Common myeloid progenitor, CD34-positive (primary cell): ENCODE results near the gene LRP4.
"Not testable (repeated sequence)": the region's sequence is repeated elsewhere in the genome, so short reads cannot be mapped to it uniquely, and the experiment has no call there.

Source experiments
- CTCF ChIA-PET: fragments of 350-600 bp; sonication (Branson Sonifier 250); formaldehyde crosslinking; loops from one replicate; lab custom pipeline; 2021; ENCODE audit warnings: antibody characterized with exemption; lab: Charles Lee
- POLR2A ChIA-PET: fragments of 350-600 bp; sonication (Branson Sonifier 250); formaldehyde crosslinking; loops from one replicate; lab custom pipeline; 2021; ENCODE audit warnings: antibody characterized with exemption; lab: Charles Lee
- DNase-seq, 3 donors: peaks; one replicate each; pipeline versions ENCODE4 v3.0.0 to v3.0.0-alpha.2; 2013
- H3K27ac ChIP-seq, 2 experiments: 1 replicate in 1 of 2; 2 replicates in 1 of 2; pipeline ENCODE4 v1.7.0; 2013; ENCODE audit warnings: inconsistent platforms in 2 of 2, low read length in 2 of 2, mild to moderate bottlenecking in 2 of 2, low read depth in 1 of 2, moderate library complexity in 1 of 2; ENCODE audit not compliant: severe bottlenecking in 2 of 2, insufficient read depth in 1 of 2, poor library complexity in 1 of 2
- H3K27me3 ChIP-seq, 5 experiments: replicated peaks in 2 of 5; 1 replicate in 3 of 5; 2 replicates in 2 of 5; pipeline versions ENCODE4 v1.6.1 to v1.7.0; 2013; ENCODE audit warnings: low read length in 4 of 5, mild to moderate bottlenecking in 2 of 5, moderate library complexity in 2 of 5, inconsistent platforms in 1 of 5; ENCODE audit not compliant: insufficient read depth in 5 of 5, control insufficient read depth in 4 of 5
- H3K36me3 ChIP-seq, 4 experiments: 1 replicate in 2 of 4; 2 replicates in 2 of 4; pipeline versions ENCODE4 v1.6.1 to v1.7.0; 2013; ENCODE audit warnings: low read length in 3 of 4, control low read depth in 1 of 4, mild to moderate bottlenecking in 1 of 4; ENCODE audit not compliant: control insufficient read depth in 4 of 4, insufficient read depth in 4 of 4
- H3K4me1 ChIP-seq, 4 experiments: 1 replicate in 3 of 4; 2 replicates in 1 of 4; pipeline versions ENCODE4 v1.6.1 to v1.7.1; 2013; ENCODE audit warnings: low read length in 3 of 4, mild to moderate bottlenecking in 3 of 4, control low read depth in 1 of 4, inconsistent platforms in 1 of 4, moderate library complexity in 1 of 4; ENCODE audit not compliant: control insufficient read depth in 4 of 4, insufficient read depth in 4 of 4; ENCODE audit errors: control extremely low read depth in 1 of 4
- H3K4me3 ChIP-seq, 7 experiments: 1 replicate in 4 of 7; 2 replicates in 3 of 7; pipeline versions ENCODE4 v1.5.1 to v1.7.0; 2013; ENCODE audit warnings: mild to moderate bottlenecking in 7 of 7, low read length in 6 of 7, moderate library complexity in 6 of 7, inconsistent platforms in 2 of 7, low read depth in 2 of 7, control low read depth in 1 of 7; ENCODE audit not compliant: insufficient read depth in 4 of 7, control insufficient read depth in 1 of 7; ENCODE audit errors: extremely low read depth in 1 of 7
- H3K9me3 ChIP-seq, 5 experiments: 1 replicate in 4 of 5; 2 replicates in 1 of 5; pipeline versions ENCODE4 v1.6.1 to v1.7.1; 2013; ENCODE audit warnings: low read length in 4 of 5, mild to moderate bottlenecking in 2 of 5, inconsistent platforms in 1 of 5, low read depth in 1 of 5, moderate library complexity in 1 of 5; ENCODE audit not compliant: control insufficient read depth in 4 of 5, insufficient read depth in 2 of 5; ENCODE audit errors: control extremely low read depth in 1 of 5
- WGBS: methylation state at CpG from one replicate; pipeline ENCODE4 v1.1.5; 2013; ENCODE audit not compliant: insufficient coverage; 5-methylcytosine and 5-hydroxymethylcytosine counted together

Gene LRP4

DNA sequence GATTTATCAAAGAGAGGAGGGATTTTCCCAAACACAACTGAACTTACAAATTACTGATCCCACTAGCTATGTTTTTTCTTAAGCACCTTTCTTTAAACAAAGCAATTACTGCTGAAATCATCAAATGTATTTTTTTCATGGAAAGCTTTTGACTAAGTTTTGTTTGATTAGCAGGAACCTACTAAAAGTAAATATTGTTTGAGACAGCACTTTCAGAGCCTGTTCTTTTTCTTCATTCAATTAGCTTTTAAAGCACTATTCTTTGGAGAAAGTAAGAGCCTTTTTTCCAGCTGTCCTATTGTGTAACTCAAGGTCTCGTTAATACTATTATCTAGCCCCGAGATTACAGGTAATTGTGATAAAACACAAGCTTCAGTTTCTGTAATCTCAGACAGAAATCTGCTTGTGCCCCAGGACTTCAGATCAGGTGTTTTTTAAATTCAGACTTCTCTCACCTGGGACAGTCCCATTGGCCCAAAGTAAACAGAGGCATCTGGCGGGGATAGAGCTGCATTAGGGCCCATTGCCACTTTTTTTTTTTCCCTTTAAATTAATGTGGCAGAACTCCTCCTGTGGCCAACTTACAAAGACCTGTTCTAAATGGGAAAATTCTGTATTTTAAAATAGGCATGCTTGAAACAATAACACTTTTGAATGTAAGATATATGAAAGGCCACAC is 29.2 kb upstream of the LRP4 start:
- POLR2A ChIA-PET, result interaction anchor here (0.6 kb wide), 1 partner anchor 49 kb away, joined by 5 read pairs; no protein-coding TSS in a partner anchor
- Histone ChIP-seq H3K4me3 (no peak overlapping the region), H3K27ac (no peak overlapping the region), H3K4me1 (peaks cover 0 to 8% (median 4%) of the 10 kb centered on the region in 4 experiments), H3K27me3 (no peaks in the 10 kb centered on the region), H3K36me3 (peaks cover 0 to 6% (median 2%) of the 10 kb centered on the region in 4 experiments), H3K9me3 (no peaks in the 10 kb centered on the region)
- no peak for DNase-seq
- CTCF ChIA-PET, result no interaction called here
- WGBS, result 100% methylated on average over 1 of the region's 3 CpGs

DNA sequence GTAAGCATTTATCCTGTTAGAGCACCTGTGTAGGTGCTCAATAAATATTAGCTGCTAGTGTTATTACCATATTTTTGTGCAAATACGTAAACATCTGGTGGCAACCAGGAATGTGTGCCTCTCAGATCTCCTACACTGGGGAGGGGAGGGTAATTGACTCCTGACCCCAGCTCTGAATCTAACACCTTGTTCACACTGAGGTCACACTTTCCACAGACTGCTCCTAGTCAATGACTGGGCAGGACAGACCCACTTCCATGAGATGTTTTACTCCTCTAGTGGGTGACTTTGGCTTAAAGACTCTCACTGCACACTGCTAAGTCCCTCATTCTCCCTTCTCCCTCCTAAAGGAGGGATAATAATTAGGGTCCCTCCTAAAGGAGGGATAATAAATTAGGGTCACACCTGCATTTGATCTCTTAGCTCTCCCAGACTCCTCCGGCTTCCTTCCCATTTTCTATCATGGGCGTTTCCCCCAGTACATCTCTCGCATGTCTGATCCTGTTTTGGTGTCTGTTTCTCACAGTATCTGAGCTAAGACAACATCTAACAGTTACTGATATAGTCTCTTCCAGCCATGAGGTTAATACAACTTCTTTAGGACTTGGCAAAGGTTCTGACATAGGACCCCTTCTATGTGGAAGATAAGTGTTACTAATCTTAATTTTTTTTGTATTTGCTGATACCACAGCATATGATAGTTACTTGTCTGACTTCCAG is 26.2 kb upstream of the LRP4 start:
- WGBS, result 86% methylated on average over 3 of the region's 4 CpGs

DNA sequence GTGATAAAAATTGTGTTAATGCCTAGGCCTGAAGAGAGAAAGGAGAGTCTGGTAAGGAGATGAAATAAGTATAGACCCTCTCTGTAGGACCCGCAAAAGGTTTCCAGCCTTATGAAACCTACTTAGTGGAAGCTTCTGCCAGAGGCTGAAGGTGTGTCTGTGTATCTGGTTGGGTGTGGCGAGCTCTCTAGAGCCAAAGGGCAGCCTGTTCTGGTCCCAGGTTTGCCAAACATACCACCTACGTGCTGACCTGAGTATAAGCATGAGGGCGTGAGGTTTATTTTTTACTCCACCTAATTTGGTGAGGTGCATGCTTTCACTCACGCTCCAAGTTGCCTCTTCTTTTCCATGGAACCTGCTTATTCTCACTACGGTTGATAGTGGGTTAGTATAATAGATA is 23.8 kb upstream of the LRP4 start:
- peaks cover 0 to 3% (median 2%) of the 10 kb centered on the region in 4 experiments for H3K4me1 ChIP-seq
- peaks cover 3 to 9% (median 4%) of the 10 kb centered on the region in 4 experiments for H3K36me3 ChIP-seq
- no peak overlapping the region for H3K27ac ChIP-seq
- CTCF ChIA-PET, result interaction anchor here (1.1 to 1.4 kb wide), 3 partner anchors 10 to 34 kb away, joined by 3 to 5 read pairs (median 3); no protein-coding TSS in a partner anchor
- H3K9me3 ChIP-seq, result no peaks in the 10 kb centered on the region
- WGBS, result 95% methylated on average over 4 of the region's 6 CpGs
- no peaks in the 10 kb centered on the region for H3K27me3 ChIP-seq
- POLR2A ChIA-PET, result interaction anchor here (0.6 kb wide), 1 partner anchor 126 kb away, joined by 3 read pairs; no protein-coding TSS in a partner anchor
- no peak overlapping the region for H3K4me3 ChIP-seq
- DNase-seq, result no peak

More for the DNA sequence above, 26.2 kb upstream of the LRP4 start:
- DNase-seq, result no peak
- POLR2A ChIA-PET, result no interaction called here
- no peak overlapping the region for H3K27ac ChIP-seq
- no peak overlapping the region for H3K4me3 ChIP-seq
- CTCF ChIA-PET, result interaction anchor here (1.4 kb wide), 1 partner anchor 12 kb away, joined by 5 read pairs; no protein-coding TSS in a partner anchor
- no peaks in the 10 kb centered on the region for H3K27me3 ChIP-seq
- no peaks in the 10 kb centered on the region for H3K9me3 ChIP-seq
- peaks cover 0 to 12% (median 6%) of the 10 kb centered on the region in 4 experiments for H3K36me3 ChIP-seq
- H3K4me1 ChIP-seq, result no peaks in the 10 kb centered on the region

DNA sequence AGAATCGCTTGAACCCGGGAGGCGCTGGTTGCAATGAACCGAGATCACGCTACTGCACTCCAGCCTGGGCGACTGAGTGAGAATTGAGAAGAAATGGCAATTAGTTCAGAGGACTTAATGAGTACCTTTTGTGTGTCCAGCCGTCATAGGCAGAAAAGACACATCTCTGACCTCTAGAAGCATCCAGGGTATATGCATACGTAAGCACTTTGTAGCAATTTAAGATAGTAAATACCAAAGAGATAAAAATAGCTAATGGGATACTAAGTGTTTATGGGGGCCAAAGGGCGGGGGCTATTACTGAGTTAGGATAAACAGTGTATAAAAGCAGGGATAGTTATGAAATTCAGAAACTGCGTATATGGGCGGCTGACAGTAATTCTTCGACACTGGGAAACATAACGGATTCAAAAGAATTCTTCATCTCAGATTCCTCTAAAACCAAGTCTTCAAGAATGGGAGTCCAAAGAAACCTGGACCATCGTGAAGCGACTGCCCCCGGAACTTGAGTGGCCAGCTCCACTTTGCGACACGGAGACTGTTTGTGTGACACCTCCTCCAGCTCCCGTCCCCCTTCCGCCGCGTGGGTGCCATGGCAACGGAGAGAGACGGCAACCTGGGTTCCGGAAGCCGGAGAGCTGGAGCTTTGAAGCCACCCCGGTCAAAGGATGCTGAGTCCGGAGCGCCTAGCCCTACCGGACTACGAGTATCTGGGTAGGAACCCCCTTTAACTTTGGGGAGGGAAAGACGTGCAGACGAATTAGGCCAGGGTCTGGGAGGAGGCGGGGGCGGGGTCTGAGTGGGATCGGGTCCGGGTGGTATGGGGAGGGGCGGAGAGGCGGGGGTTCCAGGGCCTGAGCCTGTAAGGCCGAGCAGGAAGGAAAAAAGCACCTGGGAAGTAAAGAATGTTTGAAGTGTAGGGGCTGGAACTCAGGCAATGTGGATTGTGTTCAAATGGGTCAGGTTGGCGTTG is 18.1 kb upstream of the LRP4 start, which contains the start of gene CSTPP1:
TSS of gene CSTPP1 (plus strand) at position 624 of the 973 bp plus-strand sequence. CDS start at position 669, 45 bp downstream.
- ChIA-PET CTCF (interaction anchor here (0.9 to 1.8 kb wide), 7 partner anchors 11 to 218 kb away, joined by 3 to 12 read pairs (median 3); partner anchors contain the start of gene LRP4), POLR2A (no interaction called here)
- Histone ChIP-seq H3K9me3 (no peaks in the 10 kb centered on the region), H3K36me3 (peaks cover 3 to 4% (median 4%) of the 10 kb centered on the region in 4 experiments), H3K27me3 (no peaks in the 10 kb centered on the region), H3K4me1 (peaks cover 0 to 13% (median 8%) of the 10 kb centered on the region in 4 experiments), H3K4me3 (peak within 1 kb of the TSS; percentile 69 to 97 (median 77)), H3K27ac (peak within 1 kb of the TSS; percentile 58 to 82)
- WGBS, result 19% methylated on average over 39 of the region's 41 CpGs
- DNase-seq, result peak; percentile 93 to 95 (median 94)

DNA sequence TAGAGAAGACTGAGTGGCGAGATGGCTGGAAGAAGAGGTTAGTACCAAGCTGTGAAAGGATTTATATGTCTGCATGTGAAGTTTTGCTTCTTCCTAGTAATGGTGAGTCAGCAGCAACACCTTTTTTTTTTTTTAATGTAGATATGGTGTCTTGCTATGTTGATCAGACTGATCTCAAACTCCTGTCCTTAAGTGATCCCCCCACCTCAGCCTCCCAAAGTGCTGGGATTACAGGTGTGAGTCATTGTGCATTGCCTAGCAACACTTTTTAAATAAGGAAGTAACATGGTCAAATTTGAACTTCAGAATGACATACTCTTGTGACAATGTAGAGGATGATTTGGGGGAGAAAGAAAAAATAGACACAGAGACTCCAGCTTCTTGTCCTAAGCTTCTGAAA is 11.7 kb upstream of the LRP4 start:
- no peaks in the 10 kb centered on the region for H3K27me3 ChIP-seq
- H3K4me3 ChIP-seq, result no peak overlapping the region
- peak; percentile 81 to 96 (median 91) for DNase-seq
- H3K9me3 ChIP-seq, result peaks cover 0 to 3% (median 0%) of the 10 kb centered on the region in 5 experiments
- ChIA-PET POLR2A (interaction anchor here (0.6 kb wide), 1 partner anchor 1115 kb away, joined by 3 read pairs; no protein-coding TSS in a partner anchor), CTCF (interaction anchor here (0.7 to 1.3 kb wide), 4 partner anchors 9 to 233 kb away, joined by 4 read pairs; no protein-coding TSS in a partner anchor)
- peak overlapping the region; percentile 64 to 87 for H3K27ac ChIP-seq
- 86% methylated on average over 1 of the region's 1 CpG for WGBS
- peaks cover 0 to 10% (median 4%) of the 10 kb centered on the region in 4 experiments for H3K4me1 ChIP-seq
- H3K36me3 ChIP-seq, result no peaks in the 10 kb centered on the region

DNA sequence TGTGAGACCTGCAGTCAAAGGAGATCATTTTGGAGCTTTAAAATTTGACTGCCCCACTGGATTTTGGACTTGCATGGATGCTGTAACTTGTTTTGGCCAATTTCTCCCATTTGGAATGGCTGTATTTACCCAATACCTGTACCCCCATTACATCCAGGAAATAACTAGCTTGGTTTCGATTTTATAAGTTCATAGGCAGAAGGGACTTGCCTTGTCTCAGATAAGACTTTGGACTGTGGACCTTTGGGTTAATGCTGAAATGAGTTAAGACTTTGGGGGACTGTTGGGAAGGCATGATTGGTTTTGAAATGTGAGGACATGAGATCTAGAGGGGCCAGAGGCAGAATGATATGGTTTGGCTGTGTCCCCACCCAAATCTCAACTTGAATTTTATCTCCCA is 10.4 kb upstream of the LRP4 start:
- not testable (repeated sequence) for DNase-seq, H3K9me3 ChIP-seq, H3K27ac ChIP-seq, H3K27me3 ChIP-seq, H3K4me1 ChIP-seq, H3K36me3 ChIP-seq, H3K4me3 ChIP-seq
- POLR2A ChIA-PET, result interaction anchor here (0.5 kb wide), 1 partner anchor 266 kb away, joined by 6 read pairs; no protein-coding TSS in a partner anchor
- WGBS, result no CpG with 5 or more reads among the region's 1 CpG
- CTCF ChIA-PET, result interaction anchor here (1.2 kb wide), 1 partner anchor 12 kb away, joined by 3 read pairs; no protein-coding TSS in a partner anchor
